ENCODE data around the gene LCN15.
"Not testable (repeated sequence)": the region's sequence is repeated elsewhere in the genome, so short reads cannot be mapped to it uniquely, and the experiment has no call there.

LCN15 gene

DNA sequence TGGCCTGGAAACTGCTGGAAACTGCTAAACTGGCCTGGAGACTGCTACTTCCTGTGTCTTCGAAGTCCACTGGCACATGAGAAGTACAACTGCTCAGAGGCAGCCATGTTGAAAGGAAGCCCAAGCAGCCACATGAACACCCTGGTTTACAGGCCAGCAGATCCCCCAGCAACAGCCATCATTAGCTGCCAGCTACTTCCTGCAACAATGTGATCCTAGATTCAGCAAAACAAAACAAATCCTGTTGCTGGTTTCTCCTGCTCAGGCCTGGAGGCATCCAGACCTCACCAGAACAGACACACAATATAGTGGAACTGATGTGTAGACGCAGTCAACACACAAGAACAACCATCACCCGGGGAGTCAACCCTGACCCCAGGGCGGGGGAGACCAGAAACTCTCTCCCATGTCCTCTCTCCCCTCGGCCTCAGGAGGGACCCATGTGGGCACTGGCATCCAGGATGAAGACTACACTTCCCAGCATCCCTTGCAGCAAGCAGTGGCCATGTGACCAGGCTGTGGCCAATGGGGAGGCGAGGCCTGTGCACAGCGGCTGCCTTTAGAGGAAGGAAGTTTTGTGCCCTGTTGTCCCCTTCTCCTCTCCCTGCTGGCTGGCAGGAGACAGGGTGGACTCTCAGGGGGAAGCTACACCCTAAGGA is 9.2 kb upstream of the LCN15 start:
- DNase-seq: no peak

DNA sequence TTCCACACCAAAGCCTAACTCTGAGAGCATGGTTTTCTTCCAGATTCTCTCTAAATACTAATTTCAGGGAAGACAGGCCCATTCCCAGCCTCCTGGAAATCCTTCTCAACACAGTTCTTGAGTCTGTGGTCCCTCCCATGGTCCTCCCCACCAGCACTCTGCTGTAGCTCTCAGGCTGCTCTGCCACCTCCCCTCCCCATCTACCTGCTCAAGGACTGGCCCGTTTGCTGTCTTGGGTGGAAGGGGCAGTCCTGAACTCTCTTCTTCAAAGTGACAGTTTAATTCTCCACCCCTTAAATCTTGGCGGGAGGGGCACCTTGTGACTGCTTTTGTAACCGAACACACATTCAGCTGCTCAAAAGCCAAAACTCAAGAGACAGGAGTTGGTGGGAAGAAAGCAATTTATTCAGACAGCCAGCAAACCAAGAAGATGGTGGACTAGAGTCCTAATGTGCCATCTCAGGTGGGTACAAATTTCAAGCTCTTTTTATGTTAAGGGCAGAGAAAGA is 7.6 kb upstream of the LCN15 start:
- no peak for DNase-seq

DNA sequence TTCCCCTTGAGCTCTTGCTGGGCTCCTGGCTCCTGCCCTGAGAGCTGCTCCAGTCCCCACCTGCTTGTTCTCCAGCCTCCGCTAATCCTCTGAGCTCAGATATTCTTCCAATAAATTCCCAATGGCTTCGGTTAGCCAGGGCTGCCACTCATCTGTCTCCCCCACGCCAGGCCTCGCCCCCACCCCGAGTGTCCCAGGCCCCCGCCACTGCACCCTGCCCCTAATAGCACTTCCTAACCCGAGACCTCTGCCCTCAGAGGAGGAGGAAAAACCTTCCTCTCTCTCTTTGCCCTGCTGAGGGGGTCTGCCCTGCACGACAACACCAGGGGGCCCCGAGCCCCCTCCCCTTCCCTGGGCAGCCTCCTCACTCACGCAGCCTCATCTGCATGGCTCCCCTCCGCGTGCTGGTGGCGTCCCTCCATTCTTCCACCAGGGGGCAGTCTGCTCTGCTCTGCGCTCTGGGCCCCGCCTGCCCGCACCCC is 5.4 kb upstream of the LCN15 start:
- DNase-seq: no peak

DNA sequence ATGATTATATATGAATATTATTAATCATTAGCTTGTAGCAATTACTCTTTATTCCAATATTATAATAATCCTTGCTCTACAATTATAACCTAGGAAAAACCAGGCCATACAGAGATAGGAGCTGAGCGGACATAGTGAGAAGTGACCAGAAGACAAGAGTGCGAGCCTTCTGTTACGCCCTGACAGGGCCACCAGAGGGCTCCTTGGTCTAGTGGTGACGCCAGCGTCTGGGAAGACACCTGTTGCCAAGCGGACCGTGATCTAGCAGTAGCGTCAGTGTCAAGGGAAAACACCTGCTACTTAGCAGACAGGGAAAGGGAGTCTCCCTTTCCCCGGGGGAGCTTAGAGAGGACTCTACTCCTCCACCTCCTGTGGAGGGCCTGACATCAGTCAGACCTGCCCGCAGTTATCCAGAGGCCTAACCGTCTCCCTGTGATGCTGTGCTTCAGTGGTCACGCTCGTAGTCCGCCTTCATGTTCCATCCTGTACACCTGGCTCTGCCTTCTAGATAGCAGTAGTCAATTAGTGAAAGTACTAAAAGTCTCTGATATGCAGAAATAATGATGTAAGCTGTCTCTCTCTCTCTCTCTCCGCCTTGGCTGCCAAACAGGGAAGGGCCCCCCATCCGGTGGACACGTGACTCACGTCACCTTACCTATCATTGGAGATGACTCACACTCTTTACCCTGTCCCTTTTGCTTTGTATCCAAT is 2.2 kb upstream of the LCN15 start:
- not testable (repeated sequence) for DNase-seq

DNA sequence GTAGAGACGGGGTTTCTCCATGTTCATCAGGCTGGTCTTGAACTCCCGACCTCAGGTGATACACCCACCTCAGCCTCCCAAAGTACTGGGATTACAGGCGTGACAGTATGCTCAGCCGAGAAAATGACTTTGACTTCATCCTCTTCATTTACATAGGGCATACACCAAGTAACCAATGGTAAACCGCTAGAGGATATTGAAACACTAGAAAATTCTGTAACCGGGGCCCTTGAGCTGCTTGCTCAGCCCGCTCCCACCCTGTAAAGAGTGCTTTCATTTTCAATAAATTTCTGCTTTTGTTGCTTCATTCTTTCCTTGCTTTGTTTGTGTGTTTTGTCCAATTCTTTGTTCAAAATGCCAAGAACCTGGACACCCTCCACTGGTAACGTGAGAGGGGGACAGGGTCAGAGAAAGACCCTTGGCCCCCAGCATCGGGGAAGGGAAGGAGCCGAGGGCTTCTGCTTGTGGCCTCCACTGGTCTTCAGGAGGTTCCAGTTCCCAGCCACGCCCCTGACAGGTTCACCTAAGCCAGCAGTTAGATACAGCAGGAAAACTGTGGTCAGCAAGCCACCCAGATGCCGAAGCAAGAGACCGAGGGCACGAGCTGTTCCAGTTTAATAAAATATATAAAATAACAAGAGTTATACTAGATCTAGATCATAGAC is 1.6 kb upstream of the LCN15 start:
- DNase-seq: not testable (repeated sequence)

DNA sequence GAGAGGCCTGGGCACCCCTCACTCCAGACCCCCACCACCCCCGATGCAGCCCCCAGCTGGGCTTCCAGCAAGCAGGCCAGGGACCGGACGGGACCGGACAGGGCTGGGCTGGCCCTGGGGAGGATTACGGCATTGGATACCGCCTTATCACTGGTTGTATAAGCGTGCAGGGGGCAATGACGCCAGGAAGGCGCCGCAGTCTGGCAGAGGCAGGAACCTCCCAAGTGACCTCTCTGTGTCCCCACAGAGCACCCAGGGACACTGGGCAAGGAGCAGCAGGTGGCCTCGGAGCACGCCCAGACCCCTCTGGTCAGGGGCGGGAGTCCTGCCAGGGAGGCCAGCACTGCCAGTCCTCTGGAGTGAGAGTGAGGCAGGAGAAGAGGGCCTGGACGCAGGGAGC is 723 bp upstream of the LCN15 start:
- DNase-seq: no peak

DNA sequence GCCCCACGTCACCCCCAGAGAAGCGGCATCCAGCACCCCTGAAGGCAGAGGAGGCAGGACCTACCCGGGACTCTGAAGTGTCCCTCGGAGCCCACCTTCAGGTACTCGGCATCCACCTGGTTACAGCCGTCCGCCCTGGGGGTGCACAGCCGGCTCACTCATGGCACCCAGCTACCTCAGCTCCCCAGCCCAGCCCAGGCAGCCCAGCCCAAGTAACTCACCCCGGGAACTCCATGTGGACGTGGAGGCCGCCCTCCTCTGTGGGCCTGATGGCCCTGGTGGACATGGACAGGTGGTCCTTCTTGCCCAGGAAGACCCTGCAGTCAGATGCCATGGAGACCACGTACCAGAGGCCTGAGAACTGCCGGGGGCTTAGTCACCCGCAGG is 676 bp downstream of the LCN15 start:
- DNase-seq: no peak

DNA sequence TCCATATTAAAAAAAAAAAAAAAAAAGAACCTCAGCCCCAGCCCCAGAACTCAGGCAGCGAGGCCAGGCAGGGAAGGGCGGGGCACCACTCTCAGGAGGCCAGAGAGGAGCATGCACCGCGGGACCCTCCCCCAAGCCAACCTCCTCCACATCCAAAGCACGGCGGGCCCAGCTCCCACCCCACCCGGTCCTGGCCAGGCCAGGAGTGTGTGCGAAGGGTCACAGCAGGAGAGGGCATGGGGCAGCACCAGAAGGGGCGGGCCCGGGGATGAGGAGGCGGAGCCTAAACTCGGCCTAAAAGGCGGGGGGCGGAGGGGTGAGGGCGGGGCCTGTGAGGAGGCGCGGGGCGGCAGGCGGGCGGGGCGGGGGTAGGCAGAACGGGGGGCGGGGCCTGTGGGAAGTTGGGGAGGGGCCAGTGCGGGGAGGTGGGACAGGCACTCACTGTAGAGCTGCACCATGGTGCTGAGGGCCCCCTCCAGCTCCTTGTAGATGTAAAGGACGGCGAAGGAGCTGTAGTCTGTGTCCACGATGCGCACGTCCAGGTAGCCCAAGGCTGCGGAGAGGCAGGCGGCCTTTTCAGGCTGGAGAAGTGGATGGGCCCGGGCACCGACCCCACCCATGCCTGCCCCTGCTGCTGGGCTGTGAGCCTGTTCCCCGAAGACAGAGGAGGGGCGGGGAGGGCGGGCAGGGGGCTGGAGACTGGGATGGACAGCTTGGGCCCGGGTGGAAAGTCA is 1.2 kb downstream of the LCN15 start:
- no peak for DNase-seq

DNA sequence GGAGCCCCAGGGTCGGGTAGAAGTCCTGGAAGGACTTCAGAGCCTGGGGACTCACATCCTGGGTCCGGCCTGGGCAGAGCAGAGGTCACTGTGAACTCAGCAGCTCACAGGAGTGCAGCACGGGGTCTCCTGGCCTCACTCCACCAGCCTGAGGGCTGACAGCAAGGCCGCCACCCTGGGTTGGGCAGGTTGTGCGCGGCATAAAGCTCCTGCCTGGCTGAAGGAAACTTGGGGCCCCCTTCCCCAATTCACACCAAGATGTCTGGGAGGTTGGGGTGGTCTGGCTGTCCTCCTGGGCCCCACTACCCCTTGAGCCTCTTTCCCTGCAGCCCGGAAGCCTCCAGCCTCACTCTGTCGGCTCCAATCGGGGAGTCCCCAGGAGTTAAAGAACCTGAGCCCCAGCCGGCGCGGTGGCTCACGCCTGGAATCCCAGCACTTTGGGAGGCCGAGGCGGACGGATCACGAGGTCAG is 2.1 kb downstream of the LCN15 start:
- DNase-seq: no peak

DNA sequence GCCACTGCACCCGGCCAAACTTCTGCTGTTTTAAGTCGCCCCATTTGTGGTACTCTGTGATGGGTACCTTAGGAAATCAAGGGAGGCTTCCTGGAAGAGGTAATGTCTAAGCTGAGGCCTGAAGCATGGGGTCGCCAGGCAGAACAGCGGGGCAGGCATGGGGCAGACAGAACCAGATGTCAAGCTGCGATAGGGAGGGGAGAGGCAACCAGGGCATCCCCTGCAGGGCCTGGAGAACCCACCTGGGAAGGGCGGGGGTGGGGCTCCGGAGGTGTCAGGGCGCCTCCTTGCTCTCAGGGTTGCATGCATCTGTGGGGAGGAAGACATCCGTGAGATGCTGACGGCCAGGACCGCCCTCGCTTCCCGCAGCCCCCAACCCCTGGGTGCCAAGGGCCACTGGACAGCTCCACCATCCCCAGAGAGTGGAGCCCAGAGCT is 2.8 kb downstream of the LCN15 start:
- no peak for DNase-seq

DNA sequence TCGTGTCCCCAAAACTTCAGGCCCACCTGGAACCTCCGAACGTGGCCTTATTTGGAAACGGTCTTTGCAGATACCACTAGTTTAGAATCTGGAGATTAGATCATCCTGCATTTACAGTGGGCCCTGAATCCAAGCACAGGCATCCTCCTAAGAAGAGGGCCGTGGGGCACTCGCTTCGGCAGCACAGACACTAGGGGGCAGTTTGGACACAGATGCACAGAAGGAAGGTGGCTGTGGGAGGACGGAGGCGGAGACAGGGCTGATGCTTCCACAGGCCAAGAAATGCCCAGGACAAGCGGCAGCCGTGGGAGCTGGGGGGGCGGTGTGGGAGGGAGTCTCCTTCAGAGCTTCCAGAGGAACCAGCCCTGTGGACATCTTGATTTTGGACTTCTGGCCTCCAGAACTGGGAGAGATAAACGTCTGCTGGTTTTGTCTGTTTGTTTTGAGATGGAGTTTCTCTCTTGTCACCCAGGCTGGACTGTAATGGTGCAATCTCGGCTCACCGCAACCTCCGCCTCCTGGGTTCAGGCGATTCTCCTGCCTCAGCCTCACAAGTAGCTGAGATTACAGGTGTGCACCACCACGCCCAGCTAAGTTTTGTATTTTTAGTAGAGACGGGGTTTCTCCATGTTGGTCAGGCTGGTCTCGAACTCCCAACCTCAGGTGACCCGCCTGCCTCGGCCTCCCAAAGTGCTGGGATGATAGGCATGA is 3.3 kb downstream of the LCN15 start:
- DNase-seq: not testable (repeated sequence)

DNA sequence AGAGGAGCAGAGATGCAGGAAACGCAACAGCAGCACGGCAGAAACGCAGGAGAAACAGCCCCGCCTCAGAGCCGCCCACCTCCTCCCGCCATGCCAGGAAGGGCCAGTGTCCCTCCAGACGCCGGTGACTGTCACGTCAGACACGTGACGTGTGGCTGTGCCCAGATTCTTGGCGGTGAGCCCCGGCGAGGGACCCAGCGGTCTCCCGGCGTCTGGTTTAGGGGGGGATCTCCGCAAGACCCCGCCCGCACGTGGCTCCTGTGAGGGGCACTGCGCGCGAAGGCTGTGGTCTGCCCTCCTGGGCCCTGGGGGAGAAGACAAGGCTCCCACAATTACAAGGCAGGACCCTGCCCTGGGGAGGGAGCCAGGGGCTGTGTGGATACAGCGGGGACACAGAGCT is 3.9 kb downstream of the LCN15 start:
- DNase-seq: no peak

DNA sequence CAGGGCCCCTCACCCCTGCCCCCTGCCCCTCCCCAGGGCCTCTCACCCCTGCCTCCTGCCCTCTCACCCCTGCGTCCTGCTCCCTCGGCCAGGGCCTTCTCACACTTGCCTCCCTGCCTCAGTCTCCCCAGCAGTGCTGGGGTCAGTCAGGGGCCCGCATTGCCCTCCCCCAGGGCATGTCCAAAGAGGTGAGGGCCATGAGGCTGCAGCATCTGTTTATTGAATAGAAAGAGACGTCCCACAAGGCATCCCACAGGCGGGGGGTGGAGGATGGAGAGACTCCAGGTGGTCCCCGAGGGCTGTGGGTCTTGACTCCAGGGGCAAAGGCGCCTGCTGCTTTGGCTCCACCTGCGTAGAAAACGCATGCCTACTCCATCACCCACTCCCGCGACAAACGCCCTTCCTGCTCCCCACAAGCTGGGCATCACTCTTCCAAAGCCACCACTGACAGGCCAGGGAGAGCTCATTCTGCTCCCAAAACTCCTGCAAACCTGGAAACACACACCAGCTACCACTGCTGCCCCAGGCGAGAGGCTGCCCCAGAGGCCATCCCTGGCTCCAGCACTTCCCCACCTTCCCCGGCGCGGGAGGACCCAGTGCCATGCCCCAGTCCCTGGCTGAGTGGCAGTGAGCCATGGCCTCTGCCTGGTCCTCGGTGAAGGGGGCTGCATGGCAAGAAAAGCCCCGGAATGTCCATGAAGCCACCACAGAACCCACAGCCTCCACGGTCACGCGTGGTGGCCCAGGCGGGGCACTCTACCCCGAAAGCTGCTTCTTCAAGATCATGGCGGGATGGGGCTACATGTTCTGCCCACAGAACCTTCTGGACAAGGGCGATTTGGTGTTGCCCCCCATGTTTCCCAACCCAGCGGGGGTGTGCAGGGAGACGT is 4.6 kb downstream of the LCN15 start:
- no peak for DNase-seq

DNA sequence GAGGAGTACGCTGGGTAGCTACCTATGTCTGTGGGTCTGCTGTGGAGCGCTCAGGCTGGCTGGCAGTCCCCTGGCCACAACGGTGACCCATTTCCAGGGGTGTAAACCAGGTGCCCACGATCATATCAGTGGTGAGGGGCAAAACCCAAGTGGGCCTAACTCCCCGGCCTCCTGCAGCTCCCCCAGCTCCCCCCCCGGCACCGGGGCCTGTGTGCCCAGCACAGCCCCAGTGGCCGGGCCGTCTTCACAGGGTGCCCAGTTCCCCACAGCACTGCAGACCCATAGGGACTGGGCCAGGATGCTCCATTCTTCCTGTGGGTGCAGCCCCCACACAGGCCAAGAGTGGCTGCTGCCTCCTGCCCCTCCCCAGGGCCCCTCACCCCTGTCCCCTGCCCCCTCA is 5.3 kb downstream of the LCN15 start:
- DNase-seq: no peak

DNA sequence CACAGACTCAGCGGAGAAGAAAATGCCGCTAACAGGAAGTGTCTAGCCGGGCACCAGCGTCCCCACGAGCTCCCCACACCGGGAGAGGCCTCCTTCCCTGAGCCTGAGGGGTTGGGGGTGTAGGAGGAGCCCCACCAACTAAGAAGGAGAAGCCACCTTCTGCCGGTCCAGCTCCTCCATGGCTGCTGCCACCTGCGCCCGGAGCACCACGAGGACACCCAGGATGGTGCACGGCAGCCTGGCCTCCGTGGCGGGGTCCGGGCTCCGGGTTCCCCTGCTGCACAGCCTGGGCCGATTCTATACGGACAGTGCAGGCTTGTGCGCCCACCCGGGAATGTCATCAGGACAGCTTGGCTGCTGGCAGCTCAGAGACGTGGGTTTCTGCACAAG is 6.6 kb downstream of the LCN15 start:
- DNase-seq: no peak

DNA sequence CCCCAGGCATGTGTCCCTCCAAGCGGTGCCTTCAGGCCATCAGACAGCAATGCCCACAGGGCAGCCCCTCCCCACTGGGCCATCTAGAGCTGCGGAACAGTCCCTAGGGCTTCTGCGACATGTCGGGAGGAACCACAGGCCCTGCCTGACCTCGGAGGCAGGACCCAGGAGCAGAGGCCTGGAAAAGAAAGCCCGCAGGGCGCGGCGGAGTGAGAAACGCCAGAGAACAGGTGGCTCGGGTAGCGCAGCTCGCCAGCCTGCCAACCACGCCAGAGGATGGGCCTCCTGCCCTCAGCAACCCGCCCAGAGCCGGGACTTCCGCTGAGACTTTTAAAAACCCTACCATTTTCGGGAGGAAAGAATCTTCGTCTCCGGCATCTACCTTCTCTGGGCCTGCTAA is 7.0 kb downstream of the LCN15 start:
- no peak for DNase-seq

DNA sequence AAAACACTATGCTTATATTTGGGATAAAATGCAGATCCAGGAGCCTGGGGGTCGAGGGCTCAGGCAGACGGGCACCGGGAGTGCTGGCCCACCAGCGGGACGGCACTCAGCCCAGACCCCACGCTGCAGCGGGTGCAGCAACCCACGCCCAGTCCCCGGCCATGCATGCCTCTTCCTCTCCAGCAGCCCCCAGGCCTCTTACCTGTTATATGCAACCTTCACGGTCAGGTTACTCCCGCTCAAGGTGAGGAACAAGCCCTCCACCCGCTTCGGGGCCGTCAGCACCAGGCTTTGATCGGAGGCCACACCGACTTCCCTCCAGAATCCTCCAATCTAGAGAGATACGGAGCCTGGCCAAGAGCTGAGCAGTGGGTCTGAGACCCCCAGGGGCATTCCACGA is 7.5 kb downstream of the LCN15 start:
- DNase-seq: no peak

DNA sequence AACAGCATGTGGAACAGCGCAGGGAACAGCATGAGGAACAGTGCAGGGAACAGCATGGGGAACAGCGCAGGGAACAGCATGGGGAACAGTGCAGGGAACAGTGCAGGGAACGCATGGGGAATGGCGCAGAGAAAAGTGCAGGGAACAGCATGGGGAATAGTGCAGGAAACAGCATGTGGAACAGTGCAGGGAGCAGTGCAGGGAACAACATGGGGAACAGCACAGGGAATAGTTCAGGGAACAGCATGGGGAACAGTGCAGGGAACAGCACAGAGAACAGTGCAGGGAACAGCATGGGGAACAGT is 8.2 kb downstream of the LCN15 start:
- DNase-seq: no peak

DNA sequence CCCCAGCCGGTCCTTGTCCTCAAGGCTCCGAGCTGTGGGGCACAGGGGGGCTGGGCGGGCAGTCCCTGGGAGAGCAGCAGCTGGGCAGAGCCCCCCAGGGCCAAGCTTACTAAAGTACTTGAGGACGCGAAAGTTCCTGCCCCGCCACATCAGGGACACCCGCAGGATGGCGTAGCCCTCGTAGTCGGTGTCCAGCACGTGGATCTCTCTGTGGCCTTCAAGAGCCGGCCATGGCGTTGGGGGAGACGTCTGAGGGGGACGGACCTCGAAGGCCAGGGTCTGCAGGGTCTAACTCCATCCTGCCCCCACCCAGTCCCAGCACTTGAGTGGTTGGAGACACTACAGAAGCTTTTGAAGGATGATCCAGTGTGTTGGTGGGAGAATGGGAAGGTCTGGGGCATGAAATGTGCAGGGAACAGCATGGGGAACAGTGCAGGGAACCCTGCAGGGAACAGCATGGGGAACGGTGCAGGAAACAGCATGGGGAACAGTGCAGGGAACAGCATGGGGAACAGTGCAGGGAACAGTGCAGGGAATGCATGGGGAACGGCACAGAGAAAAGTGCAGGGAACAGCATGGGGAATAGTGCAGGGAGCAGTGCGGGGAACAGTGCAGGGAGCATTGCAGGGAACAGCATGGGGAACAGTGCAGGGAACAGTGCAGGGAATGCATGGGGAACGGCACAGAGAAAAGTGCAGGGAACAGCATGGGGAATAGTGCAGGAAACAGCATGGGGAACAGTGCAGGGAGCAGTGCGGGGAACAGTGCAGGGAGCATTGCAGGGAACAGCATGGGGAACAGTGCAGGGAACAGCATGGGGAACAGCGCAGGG is 8.8 kb downstream of the LCN15 start:
- not testable (repeated sequence) for DNase-seq

DNA sequence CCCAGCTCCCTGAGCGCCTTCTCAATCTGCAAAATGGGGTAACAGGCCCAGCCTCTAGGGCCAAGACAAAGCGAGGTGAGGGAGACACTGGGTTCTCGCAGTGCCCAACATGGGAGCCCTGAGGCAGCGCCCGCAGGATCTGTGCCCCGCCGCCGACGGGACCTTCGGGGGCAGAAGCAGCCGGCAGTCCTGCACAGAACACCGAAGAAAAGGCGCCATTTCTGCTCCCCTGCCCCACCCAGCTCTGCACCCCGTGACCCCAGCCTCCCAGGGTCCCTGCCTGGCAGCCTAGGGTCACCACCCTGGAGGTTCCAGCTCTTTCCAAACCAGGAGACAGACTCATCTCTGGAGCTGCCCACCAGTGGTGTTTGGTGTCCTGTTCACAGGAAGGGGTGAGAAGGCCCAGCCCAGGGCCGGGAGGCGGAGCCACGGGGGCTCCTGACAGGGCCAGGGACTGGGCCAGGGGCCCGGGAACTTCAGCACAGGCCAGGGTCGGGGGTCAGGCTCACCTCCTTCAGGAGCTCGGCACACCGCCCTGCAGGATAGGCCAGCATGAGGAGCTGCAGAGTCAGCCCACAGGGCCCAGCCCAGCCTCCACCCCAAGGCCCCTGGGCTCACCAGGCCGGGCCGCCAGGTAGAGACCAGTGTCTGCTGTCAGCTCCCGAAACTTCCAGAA is 9.6 kb downstream of the LCN15 start:
- DNase-seq: no peak
